KOPT-K1 (cell line): ENCODE measurements around the gene CCDC97.

Experiments
- H3K27ac ChIP-seq: fragments of 200-600 bp; sonication (generic); 2 replicates; pipeline ENCODE4 v1.5.1; 2016; ENCODE audit warnings: antibody characterized with exemption, mild to moderate bottlenecking, low read depth, low read length; ENCODE audit not compliant: poor library complexity, severe bottlenecking
- H3K36me3 ChIP-seq: fragments of 200-600 bp; sonication (generic); 2 replicates; pipeline ENCODE4 v1.5.1; 2017; ENCODE audit warnings: antibody characterized with exemption, mild to moderate bottlenecking, low read length, moderate library complexity; ENCODE audit not compliant: insufficient read depth
- H3K9me3 ChIP-seq: fragments of 200-600 bp; sonication (generic); 2 replicates; pipeline ENCODE4 v1.5.1; 2017; ENCODE audit warnings: antibody characterized with exemption, low read length, mild to moderate bottlenecking; ENCODE audit not compliant: insufficient read depth, poor library complexity, severe bottlenecking

Gene CCDC97

DNA sequence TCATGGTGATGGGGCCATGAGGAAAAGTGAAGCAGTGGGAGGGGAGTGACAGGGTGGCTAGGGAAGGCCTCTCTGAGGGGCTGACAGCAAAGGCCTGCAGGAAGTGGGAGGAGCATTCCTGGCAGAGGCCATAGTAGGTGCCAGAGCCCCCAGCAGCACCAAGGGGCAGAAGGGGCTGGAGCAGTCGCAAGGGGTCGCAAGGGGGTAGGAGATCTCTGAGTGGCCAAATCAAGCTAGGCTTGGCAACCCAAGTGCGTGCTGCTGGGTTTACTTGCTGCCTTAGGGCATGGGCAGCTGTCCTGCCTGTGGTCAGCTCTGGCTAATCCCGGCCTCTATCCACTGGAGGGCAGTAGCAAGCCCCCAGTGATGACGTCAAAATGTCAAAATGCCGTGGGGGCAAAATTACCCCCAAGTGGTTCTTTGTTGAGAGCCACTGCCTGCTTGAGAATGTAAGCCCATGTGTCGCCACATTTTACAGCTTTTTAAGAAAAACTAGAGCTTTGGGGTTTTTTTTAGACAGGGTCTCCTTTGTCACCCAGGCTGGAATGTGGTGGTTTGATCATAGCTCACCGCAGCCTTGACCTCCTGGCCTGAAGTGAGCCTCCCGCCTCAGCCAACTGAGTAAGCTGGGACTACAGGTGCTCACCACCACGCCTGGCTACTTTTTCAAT lies 11.8 kb downstream of the CCDC97 start:
- Histone ChIP-seq H3K27ac (no peak overlapping the region), H3K9me3 (no peaks in the 10 kb centered on the region), H3K36me3 (peaks cover 85% of the 10 kb centered on the region)

DNA sequence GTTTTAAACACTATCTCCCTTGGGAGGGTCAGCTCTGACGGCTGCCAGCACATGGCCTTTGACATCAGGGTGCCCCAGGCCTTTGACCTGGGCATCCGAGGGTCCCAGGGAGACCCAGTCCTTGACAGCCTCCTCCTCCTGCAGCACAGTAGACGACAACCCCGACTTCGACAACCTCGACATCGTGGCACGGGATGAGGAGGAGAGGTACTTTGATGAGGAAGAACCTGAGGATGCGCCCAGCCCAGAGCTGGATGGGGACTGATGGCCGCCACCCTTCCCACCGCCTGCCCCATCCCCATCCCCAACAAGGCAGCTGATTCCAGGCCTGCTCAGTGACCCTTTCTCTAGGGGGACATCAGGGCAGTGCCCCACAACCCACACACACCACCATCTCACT lies 12.5 kb downstream of the CCDC97 start:
- Histone ChIP-seq H3K9me3 (no peaks in the 10 kb centered on the region), H3K36me3 (peaks cover 77% of the 10 kb centered on the region), H3K27ac (no peak overlapping the region)

DNA sequence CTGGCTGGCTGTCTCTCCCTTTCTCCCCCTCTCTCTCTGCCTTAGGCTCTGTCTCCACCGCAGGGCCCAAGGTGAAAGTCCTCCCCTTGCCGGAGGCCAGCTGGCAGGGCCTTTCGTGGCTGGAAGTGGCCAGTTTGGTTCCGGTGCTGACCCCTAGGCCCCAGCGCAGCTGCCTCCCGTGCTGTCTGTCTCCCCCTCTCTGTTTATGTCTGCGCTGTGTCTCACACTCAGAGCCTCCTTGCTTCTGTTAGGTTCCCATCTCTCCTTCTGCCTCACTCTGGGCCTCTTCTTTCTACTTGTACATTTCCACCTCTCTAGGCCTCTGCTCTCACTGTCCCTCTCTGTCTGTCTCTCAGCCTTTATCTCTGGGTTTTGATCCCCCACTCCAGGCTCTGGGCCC lies 13.1 kb downstream of the CCDC97 start:
- Histone ChIP-seq H3K9me3 (no peaks in the 10 kb centered on the region), H3K27ac (no peak overlapping the region), H3K36me3 (peaks cover 75% of the 10 kb centered on the region)

DNA sequence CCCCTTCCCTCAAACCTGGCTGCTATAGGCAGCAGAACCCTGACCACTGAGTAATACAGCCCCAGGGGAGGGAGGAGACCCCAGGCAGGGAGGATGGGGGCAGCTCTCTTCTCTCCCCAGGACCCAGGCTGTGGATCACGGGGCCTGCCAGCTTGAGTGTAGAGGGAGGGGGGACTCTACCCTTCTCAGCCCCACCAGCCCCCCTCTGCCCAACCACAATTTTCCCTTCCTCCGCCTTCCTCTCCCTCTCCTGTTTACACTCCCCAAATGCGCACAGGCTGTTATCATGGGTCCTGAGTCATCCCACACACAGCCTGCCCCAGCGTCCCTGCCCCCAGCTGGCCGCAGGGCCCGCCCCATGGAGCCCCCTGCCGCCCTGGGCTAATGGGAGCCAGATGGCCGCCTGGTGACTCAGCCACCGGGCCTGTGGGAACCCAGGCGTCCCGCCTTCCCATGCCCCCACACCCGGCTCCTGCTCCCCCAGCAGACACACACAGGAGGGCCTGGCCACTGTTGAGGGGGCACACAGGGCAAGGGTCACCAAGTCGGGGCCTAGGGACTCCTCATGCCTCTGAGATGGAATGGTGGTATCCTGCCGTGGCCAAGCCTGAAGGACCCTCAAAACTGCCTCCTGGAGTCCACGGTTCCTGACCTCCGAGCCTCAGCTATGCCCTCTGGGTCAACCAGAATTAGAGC lies 13.6 kb downstream of the CCDC97 start:
- Histone ChIP-seq H3K27ac (no peak overlapping the region), H3K36me3 (peaks cover 75% of the 10 kb centered on the region), H3K9me3 (no peaks in the 10 kb centered on the region)

DNA sequence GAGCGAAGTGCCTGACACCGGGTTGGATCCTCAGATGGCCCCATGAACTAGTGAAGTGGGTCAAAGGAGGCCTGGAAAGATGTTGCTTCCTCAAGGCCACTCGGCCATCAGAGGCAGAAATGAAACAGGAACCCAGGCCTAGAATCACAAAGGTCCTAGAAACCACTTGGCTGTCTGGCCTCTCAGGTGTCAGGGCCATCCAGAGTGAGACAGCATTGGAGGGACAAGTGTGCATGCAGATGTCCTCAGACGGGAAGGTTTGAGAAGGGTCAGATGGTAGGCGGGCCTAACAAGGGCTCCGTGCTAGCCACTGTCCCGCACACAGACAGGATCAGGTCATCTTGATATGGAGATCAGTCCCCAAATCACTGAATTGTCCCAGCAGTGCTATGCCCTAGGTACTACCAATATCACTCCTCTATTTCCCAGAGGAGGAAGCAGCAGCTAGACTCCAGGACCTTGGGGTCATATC lies 14.3 kb downstream of the CCDC97 start:
- Histone ChIP-seq H3K9me3 (no peaks in the 10 kb centered on the region), H3K36me3 (peaks cover 75% of the 10 kb centered on the region), H3K27ac (no peak overlapping the region)

DNA sequence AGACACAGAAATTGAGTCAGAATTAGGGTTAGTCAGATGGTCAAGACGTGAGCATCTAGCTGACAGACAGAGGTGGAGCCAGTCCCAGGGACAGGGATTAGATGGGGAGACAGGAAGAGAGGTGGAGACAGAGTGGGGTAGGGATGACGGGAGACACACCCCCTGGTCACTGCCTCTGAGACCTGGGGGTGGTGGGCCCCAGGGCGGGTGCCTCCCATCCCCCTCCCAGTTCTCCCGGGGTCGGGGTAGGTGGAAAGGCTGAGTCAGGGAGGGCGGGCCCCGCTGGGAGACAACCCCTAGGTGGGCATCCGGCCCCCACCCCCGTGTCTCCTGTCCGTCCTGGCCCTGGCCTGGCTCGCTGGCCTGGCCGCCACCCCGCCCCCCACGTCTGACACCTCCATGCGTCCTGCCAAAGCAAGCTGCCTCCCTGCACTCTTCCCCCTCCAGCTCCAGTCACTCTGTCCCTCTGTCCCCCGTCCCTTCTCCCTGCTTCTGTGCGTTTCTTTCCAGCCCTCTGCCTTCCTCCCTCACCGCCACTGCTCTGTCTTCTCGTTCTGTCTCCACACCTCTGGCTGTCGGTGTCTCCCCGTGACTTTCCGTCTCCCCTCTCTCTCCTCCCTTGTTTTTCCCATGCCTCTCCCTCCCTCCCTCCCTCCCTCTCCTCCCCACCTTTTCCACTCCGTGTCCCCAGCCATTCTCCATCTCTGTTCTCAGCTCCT lies 15.1 kb downstream of the CCDC97 start:
- Histone ChIP-seq H3K36me3 (peaks cover 70% of the 10 kb centered on the region), H3K27ac (no peak overlapping the region), H3K9me3 (no peaks in the 10 kb centered on the region)

DNA sequence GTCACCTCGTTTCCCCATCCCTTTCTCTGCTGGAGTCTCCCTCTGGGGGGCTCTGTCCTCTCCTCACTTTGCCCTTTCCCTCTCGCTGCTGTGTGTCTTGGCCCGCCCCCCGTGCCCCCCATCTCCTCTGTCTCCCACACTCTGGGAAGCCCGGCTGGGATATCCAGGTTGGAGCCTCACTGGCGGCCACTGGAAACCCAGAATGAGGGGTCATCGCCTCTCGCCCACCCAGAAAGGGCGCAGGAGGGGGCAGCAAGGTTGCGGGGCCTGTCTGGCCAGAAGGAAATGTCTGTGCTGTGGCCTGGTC lies 15.6 kb downstream of the CCDC97 start:
- Histone ChIP-seq H3K9me3 (no peaks in the 10 kb centered on the region), H3K36me3 (peaks cover 70% of the 10 kb centered on the region), H3K27ac (no peak overlapping the region)

DNA sequence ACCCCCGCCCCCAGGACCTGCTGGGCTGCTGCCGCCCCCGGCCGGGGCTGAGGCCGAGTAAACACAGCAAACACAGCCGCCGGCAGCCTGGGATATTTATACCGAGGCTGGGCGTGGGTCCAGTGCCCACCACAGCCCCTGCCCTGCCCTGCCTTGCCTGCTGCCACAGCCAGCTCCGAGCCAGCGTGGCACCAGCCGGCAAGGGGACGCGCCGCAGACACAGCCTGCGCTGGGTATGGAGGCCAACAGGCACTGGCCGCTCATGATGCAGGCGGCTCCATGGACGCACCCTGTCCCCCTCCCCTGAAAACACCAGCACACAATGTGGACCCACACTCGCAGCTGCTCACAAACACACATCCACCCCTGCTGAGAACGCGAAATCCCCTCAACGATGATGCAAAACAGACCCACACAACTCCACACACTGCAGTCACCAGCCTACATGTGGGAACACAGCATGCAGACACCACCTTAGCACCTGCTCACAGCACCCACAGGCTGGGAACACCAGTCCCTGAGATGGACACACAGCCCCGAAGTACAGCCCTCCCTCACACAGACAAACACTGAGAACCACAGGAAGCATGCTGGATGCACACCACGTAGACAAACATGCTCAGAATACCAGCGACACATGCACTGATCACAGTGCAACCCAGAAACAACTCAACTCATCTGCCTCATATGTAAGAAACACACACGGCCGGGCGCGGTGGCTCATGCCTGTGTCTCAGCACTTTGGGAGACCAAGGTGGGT lies 16.2 kb downstream of the CCDC97 start:
- Histone ChIP-seq H3K27ac (peak overlapping the region; percentile 18), H3K36me3 (peaks cover 68% of the 10 kb centered on the region), H3K9me3 (no peaks in the 10 kb centered on the region)

DNA sequence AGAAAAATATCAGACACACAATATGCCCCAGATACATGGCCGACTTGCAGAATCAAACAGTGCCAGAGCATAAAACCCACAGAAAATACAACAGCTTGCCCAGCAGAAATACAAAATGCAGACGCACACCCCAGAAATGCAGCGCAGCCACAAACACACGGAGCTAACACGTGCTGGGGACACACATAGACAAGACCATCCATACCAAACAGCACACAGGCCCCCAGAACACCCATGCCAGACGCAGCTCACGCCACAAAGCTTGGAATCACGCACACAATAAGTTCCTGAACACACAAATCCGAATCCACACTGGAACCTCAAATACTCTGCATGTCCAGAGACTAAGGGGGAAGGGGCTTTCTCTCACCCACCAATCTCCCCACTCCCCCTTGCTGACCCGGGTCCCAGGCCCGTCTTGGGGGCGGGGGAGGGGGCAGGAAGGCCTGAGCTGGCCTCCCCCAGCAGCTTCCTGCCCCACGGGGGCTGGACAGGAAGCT lies 17.2 kb downstream of the CCDC97 start:
- peaks cover 68% of the 10 kb centered on the region for H3K36me3 ChIP-seq

DNA sequence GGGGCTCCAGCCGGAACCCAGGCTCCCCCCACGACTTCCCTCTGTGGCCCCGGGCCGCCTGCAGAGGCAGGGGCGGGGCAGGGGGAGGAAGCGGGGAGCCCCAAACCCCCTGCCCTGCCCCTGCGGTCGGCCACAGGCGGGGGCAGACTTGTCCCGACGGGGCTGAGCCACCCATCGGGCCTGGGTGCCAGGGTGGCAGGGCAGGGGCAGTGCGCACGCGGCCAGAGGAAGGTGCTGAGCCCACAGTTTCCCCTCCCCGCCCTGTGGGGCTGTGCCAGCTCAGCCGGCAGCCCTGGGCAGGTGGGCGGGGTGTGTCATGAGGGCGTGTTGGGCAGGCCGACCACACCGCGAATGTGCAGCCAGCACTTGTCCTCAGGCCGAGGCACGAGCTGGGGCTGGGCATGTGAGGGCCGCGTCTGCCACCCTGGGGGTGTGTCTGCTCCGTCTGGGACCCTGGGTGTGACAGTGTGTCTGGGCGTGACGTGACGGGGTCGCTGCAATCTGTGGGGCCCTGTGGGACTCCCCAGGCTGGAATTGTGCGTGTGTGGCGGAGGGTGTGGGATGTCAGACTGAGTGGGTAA lies 17.7 kb downstream of the CCDC97 start:
- H3K9me3 ChIP-seq = no peaks in the 10 kb centered on the region
- H3K36me3 ChIP-seq = peaks cover 68% of the 10 kb centered on the region
- H3K27ac ChIP-seq = peak overlapping the region; percentile 29

More for the DNA sequence above, 17.2 kb downstream of the CCDC97 start:
- Histone ChIP-seq H3K27ac (peak overlapping the region; percentile 29), H3K9me3 (no peaks in the 10 kb centered on the region)

DNA sequence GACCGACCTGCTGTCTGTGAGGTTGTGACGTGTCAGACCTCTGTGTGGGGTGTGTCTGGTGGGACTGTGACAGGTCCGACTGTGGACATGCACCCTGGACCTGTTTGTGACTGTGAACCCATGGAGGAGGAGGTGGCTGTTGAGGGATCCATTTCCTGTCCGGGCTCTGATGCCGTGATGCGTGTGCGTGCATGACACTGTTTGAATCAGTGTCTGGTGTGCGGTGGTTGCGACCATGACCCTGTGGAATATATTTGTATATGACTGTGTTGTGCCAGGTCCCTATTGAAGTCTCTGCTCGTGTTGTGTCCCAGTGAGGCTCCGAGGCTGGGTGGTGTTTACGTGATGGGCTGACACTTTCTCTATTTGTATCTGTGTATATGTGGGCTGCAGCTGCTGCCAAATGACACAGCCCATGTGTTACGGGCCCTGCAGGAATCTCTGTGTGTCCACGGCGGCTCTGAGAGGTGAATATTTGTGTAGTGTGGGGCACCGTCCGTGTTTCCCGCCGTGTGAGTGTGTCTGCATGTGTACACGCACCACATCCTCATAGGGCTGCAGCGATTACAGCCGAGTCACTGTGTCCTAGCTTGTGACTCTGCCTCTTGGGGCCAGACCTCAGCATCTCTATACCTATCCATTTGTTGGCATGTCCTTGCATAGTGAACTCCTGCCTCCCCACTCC lies 18.3 kb downstream of the CCDC97 start:
- Histone ChIP-seq H3K27ac (no peak overlapping the region), H3K9me3 (no peaks in the 10 kb centered on the region), H3K36me3 (peaks cover 65% of the 10 kb centered on the region)

DNA sequence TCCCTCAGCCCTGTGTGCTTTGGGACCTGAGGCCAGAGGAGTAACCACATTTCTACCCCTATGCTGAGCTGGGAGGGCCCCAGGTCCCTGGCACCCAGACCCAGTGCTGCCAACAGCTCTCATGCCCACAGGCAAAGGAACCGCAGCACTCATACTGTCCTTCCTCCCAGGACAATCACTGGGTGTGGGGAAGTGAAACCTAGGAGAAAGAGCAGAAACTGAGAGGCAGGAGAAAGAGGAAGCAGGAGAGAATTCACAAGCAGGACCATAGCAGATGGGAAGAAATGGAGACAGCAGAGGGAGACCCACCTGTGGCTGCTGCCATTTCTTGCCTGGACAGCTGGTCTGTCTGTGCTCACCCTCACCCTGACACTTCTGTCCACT lies 18.9 kb downstream of the CCDC97 start:
- Histone ChIP-seq H3K9me3 (no peaks in the 10 kb centered on the region), H3K36me3 (peaks cover 65% of the 10 kb centered on the region), H3K27ac (no peak overlapping the region)

DNA sequence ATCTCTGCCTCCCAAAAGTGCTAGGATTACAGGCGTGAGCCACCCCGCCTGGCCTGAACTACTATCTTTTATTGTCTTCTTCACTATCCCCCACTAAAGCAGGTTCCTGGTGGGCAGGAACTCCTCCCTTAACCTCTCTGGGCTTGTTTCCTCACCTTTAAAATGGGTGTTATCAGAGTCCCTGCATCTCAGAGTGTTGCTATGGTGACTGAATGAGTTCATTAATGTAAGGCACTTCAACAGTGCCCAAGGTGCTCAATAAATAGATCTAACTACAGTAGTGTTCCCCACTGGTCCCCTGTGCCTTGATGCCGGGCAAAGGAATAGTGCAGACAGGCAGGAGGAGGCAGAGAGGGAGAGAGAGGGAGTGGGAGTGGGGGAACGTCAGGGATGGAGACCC lies 20.5 kb downstream of the CCDC97 start:
- H3K27ac ChIP-seq = no peak overlapping the region

DNA sequence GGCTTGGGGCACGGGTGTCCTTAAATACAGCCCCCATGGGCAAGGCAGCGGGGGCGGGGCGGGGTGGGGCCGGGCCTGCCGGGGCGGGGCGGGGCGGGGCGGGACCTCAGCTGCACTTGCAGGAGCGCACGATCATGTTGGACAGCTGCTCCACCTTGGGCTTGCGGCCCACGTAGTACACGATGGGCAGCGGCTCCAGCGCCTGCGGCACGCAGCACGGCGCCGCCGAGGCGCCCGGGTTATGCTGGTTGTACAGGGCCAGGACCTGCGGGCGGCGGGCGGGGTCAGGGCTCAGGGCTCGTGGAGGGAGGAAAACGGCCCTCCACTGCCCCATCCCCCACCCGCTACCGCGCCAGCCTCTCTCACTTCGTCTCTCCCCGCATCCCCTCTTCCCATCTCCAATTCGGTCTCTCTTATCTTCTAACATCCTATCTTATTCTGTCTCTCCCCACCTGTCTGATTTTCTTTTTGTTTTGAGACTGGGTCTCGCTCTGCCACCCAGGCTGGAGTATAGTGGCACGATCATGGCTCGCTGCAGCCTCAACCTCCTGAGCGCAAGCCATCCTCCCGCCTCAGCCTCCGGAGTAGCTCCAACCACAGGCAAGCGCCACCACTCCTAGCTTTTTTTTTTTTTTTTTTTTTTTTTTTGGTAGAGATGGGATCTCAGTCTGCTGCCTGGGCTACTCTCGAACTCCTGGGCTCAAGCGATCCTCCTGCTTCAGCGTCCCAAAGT lies 21.1 kb downstream of the CCDC97 start:
- no peaks in the 10 kb centered on the region for H3K9me3 ChIP-seq
- H3K36me3 ChIP-seq = peaks cover 69% of the 10 kb centered on the region
- H3K27ac ChIP-seq = no peak overlapping the region

More for the DNA sequence above, 20.5 kb downstream of the CCDC97 start:
- Histone ChIP-seq H3K9me3 (no peaks in the 10 kb centered on the region), H3K36me3 (peaks cover 67% of the 10 kb centered on the region)
